Suprapubic skin (tissue), 4 donors: ENCODE results near the gene CBR3. TPM values are rescaled to one million over a fixed set of nuclear protein-coding genes. Genes with fewer than 3 reads are reported as not detected.
A peak's percentile ranks its signal among the peaks of the same experiment; 100 is the strongest.

Experiments used
- DNase-seq, 2 donors: peaks; one replicate each; pipeline ENCODE4 v3.0.0-alpha.2; 2019; ENCODE audit warnings: low spot score in 2 of 2
- H3K27ac ChIP-seq: fragments of 200-600 bp; sonication (generic); one replicate; pipeline ENCODE4 v1.5.1; 2019
- H3K27me3 ChIP-seq: fragments of 200-600 bp; sonication (generic); one replicate; pipeline ENCODE4 v1.5.1; 2019
- H3K36me3 ChIP-seq: fragments of 200-600 bp; sonication (generic); one replicate; pipeline ENCODE4 v1.5.1; 2019
- H3K4me1 ChIP-seq: fragments of 200-600 bp; sonication (generic); one replicate; pipeline ENCODE4 v1.5.1; 2019
- H3K4me3 ChIP-seq: fragments of 200-600 bp; sonication (generic); one replicate; pipeline ENCODE4 v1.5.1; 2019; ENCODE audit warnings: mild to moderate bottlenecking
- H3K9me3 ChIP-seq: fragments of 200-600 bp; sonication (generic); one replicate; pipeline ENCODE4 v1.5.1; 2019
- CTCF ChIP-seq, 2 donors: fragments of 200-600 bp in 1 of 2; fragments of 450-650 bp in 1 of 2; sonication (generic) in 1 of 2; IDR thresholded peaks; one replicate each; pipeline ENCODE4 v1.5.1; 2016 to 2019; ENCODE audit warnings: antibody characterized with exemption in 2 of 2, mild to moderate bottlenecking in 1 of 2, moderate library complexity in 1 of 2
- EP300 ChIP-seq: sonication (generic); formaldehyde crosslinking; IDR thresholded peaks from one replicate; pipeline ENCODE4 v1.6.1; 2017; ENCODE audit warnings: antibody characterized with exemption
- POLR2A ChIP-seq, 2 donors: fragments of 450-650 bp; IDR thresholded peaks; one replicate each; pipeline ENCODE4 v1.6.1; 2017; ENCODE audit warnings: antibody characterized with exemption in 2 of 2, mild to moderate bottlenecking in 2 of 2, moderate library complexity in 2 of 2
- POLR2AphosphoS5 ChIP-seq, 3 donors: sonication (generic); formaldehyde crosslinking; IDR thresholded peaks; one replicate each; pipeline ENCODE4 v1.6.1; 2017; ENCODE audit warnings: antibody characterized with exemption in 3 of 3
- WGBS: methylation state at CpG from one replicate; pipeline ENCODE4 v1.1.5; 2018; 5-methylcytosine and 5-hydroxymethylcytosine counted together
- total RNA-seq, 4 donors: library from RNA; depleted of rRNA; stranded (reverse); fragments of >200 nt; gene quantifications; one replicate each; pipeline ENCODE4 v1.1.0, GENCODE V29; 2016

CBR3 gene
- total RNA-seq, 4 donors from 2014 or later = 24.9 to 45.2 (median 32.0) TPM

GRCh38 chr21:36113647-36114428 lies 21.0 kb upstream of the CBR3 start:
- Histone ChIP-seq H3K27ac (peak overlapping the region; percentile 86), H3K4me3 (peak overlapping the region; percentile 48), H3K9me3 (no peaks in the 10 kb centered on the region), H3K4me1 (peaks cover 33% of the 10 kb centered on the region), H3K27me3 (no peaks in the 10 kb centered on the region), H3K36me3 (no peaks in the 10 kb centered on the region)
- TF ChIP-seq POLR2AphosphoS5 (IDR thresholded peaks at IDR 0.05) = no peak
- TF ChIP-seq CTCF (IDR thresholded peaks at IDR 0.05) = no peak
- no peak for TF ChIP-seq EP300
- TF ChIP-seq POLR2A (IDR thresholded peaks at IDR 0.05) = no peak
- no peak for DNase-seq
- 38% methylated on average over 17 of the region's 17 CpGs for WGBS

- no peaks in the 10 kb centered on the region for H3K9me3 ChIP-seq
- no peak for TF ChIP-seq POLR2A (IDR thresholded peaks at IDR 0.05)
- TF ChIP-seq CTCF (IDR thresholded peaks at IDR 0.05) = no peak
- TF ChIP-seq POLR2AphosphoS5 (IDR thresholded peaks at IDR 0.05) = no peak
- no peak for TF ChIP-seq EP300
- no peak overlapping the region for H3K4me3 ChIP-seq
- peaks cover 35% of the 10 kb centered on the region for H3K4me1 ChIP-seq
- DNase-seq = no peak
- H3K27ac ChIP-seq = no peak overlapping the region
- H3K36me3 ChIP-seq = no peaks in the 10 kb centered on the region
- no peaks in the 10 kb centered on the region for H3K27me3 ChIP-seq
- 86% methylated on average over 6 of the region's 6 CpGs for WGBS
These were observed 19.6 kb upstream of the CBR3 start for GRCh38 chr21:36115138-36115730.

- Histone ChIP-seq H3K9me3 (no peaks in the 10 kb centered on the region), H3K27ac (peak overlapping the region; percentile 12), H3K36me3 (no peaks in the 10 kb centered on the region), H3K4me3 (no peak overlapping the region), H3K27me3 (no peaks in the 10 kb centered on the region), H3K4me1 (peaks cover 41% of the 10 kb centered on the region)
- no peak for DNase-seq
- no peak for TF ChIP-seq EP300
- TF ChIP-seq POLR2AphosphoS5 (IDR thresholded peaks at IDR 0.05) = peak in 2 of 3 donors; percentile 26 to 30
- TF ChIP-seq POLR2A (IDR thresholded peaks at IDR 0.05) = no peak
- WGBS = 50% methylated on average over 2 of the region's 2 CpGs
These were observed 17.6 kb upstream of the CBR3 start for GRCh38 chr21:36117286-36117741.

- peak in 1 of 2 donors; percentile 74 for DNase-seq
- Histone ChIP-seq H3K27me3 (no peaks in the 10 kb centered on the region), H3K9me3 (no peaks in the 10 kb centered on the region), H3K4me1 (peaks cover 31% of the 10 kb centered on the region), H3K4me3 (no peak overlapping the region), H3K27ac (peak overlapping the region; percentile 56), H3K36me3 (no peaks in the 10 kb centered on the region)
- no peak for TF ChIP-seq EP300
- TF ChIP-seq POLR2A (IDR thresholded peaks at IDR 0.05) = no peak
- no peak for TF ChIP-seq POLR2AphosphoS5 (IDR thresholded peaks at IDR 0.05)
- TF ChIP-seq CTCF (IDR thresholded peaks at IDR 0.05) = no peak
- 78% methylated on average over 7 of the region's 7 CpGs for WGBS
These were observed 14.5 kb upstream of the CBR3 start for GRCh38 chr21:36120304-36120888.

- 53% methylated on average over 4 of the region's 4 CpGs for WGBS
- Histone ChIP-seq H3K4me3 (no peak overlapping the region), H3K4me1 (peaks cover 41% of the 10 kb centered on the region), H3K9me3 (no peaks in the 10 kb centered on the region), H3K27ac (no peak overlapping the region), H3K36me3 (no peaks in the 10 kb centered on the region), H3K27me3 (no peaks in the 10 kb centered on the region)
- no peak for DNase-seq
- TF ChIP-seq EP300 (no peak), CTCF (IDR thresholded peaks at IDR 0.05) (peak in 1 of 2 donors; percentile 48)
These were observed 11.9 kb upstream of the CBR3 start for GRCh38 chr21:36122977-36123376.
